Lower leg skin (tissue), 4 donors: Measurements from ENCODE around the gene RCOR1. TPM values are rescaled to one million over a fixed set of nuclear protein-coding genes. Genes with fewer than 3 reads are reported as not detected.
"Not testable (repeated sequence)": the region's sequence is repeated elsewhere in the genome, so short reads cannot be mapped to it uniquely, and the experiment has no call there.

Experiments
- DNase-seq, 2 donors: peaks; one replicate each; pipeline ENCODE4 v3.0.0-alpha.2; 2019; ENCODE audit warnings: low spot score in 2 of 2
- H3K4me3 ChIP-seq: fragments of 200-600 bp; sonication (generic); 2 replicates; pipeline ENCODE4 v1.5.1; 2017; ENCODE audit warnings: mild to moderate bottlenecking, low read depth; ENCODE audit not compliant: poor library complexity, severe bottlenecking
- POLR2A ChIP-seq, 2 donors: fragments of 450-650 bp; IDR thresholded peaks; one replicate each; pipeline ENCODE4 v1.6.1; 2016 to 2017; ENCODE audit warnings: antibody characterized with exemption in 2 of 2, mild to moderate bottlenecking in 1 of 2, moderate library complexity in 1 of 2
- WGBS, 2 donors: methylation state at CpG; one replicate each; pipeline ENCODE4 v1.1.5; 2018; 5-methylcytosine and 5-hydroxymethylcytosine counted together
- intact Hi-C: fragments of 100-400 bp; cut with DNase I; formaldehyde crosslinking; loops from one replicate; pipeline ENCODE4 v1.15.0; 2023; ENCODE audit warnings: low total_unique reads
- total RNA-seq, 4 donors: library from RNA; depleted of rRNA; stranded (reverse); fragments of >200 nt; gene quantifications; one replicate each; pipeline ENCODE4 v1.1.0, GENCODE V29; 2016
- TF ChIP-seq, protein P1 (sequence below), 3 donors: fragments of 450-650 bp; IDR thresholded peaks; one replicate each; pipeline ENCODE4 v1.5.1; 2016; ENCODE audit warnings: antibody characterized with exemption in 3 of 3, mild to moderate bottlenecking in 3 of 3, moderate library complexity in 2 of 3

The RCOR1 gene
- total RNA-seq, 4 donors from 2014 or later, result 20.1 to 25.3 (median 22.9) TPM

DNA sequence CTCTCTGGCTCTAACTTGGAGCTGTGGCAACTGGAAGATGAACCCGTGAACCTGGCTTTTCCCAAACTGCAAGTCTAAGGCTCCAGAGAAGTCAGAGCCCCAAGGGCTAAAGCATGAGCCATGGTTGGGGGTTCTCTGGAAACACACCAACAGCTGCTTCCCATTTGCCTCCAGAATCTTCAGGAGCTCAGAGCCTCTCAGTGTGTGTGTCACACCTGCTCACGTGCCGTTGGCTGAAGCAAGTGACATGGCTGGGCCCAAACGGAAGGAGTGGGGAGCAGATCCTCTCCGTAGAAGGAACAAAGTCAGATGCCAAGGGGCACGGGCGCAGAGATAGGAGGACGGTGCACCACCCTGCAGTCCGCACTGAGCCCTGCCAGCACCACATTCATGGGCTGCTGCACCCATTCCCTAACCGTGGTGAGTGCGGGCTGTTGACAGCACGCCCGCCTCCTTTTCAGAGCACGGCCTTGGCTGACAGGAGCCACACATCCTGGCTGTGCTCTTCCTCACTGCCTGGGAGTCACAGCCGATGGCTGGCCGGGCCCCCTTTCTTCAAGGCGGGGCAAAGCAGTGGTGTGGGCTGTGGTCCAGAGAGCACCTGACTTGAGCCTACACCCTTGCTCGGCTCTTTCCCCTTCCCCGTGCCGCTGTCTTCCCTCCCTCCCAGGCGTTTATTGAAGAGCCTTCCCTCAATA, 168.2 kb downstream of the RCOR1 start:
- intact Hi-C loops, result no loop called here
- TF ChIP-seq POLR2A (IDR thresholded peaks at IDR 0.05), result no peak
- TF ChIP-seq, protein P1, sequence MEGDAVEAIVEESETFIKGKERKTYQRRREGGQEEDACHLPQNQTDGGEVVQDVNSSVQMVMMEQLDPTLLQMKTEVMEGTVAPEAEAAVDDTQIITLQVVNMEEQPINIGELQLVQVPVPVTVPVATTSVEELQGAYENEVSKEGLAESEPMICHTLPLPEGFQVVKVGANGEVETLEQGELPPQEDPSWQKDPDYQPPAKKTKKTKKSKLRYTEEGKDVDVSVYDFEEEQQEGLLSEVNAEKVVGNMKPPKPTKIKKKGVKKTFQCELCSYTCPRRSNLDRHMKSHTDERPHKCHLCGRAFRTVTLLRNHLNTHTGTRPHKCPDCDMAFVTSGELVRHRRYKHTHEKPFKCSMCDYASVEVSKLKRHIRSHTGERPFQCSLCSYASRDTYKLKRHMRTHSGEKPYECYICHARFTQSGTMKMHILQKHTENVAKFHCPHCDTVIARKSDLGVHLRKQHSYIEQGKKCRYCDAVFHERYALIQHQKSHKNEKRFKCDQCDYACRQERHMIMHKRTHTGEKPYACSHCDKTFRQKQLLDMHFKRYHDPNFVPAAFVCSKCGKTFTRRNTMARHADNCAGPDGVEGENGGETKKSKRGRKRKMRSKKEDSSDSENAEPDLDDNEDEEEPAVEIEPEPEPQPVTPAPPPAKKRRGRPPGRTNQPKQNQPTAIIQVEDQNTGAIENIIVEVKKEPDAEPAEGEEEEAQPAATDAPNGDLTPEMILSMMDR (IDR thresholded peaks at IDR 0.05), result no peak
- no peak overlapping the region for H3K4me3 ChIP-seq
- no peak for DNase-seq
- WGBS, 2 donors, result 33 to 37% methylated on average over 21 of the region's 21 CpGs

DNA sequence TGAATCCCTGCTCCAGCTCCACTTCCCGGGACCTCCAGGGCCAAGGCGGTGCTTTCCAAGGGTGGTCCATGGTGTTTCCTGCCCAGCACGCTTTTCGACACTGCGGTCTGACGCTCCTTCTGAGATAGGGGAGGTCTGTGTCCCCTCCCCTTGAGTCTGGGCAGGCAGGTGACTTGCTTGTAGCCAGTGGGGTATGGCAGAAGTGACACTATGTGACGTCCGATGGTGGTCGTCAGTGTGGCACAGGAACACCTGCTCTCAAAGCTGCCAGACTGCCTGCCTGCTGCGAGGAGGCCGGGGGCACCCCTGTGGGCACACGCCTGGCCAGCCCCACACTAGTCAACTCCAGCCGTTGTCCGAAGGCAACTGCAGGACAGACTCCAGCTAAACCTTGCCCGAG, 168.8 kb downstream of the RCOR1 start:
- WGBS, 2 donors, result 61 to 62% methylated on average over 14 to 15 of the region's 15 CpGs
- H3K4me3 ChIP-seq, result no peak overlapping the region
- TF ChIP-seq POLR2A (IDR thresholded peaks at IDR 0.05), result no peak
- TF ChIP-seq, protein P1 (IDR thresholded peaks at IDR 0.05), result no peak
- no peak for DNase-seq
- intact Hi-C loops, result no loop called here

DNA sequence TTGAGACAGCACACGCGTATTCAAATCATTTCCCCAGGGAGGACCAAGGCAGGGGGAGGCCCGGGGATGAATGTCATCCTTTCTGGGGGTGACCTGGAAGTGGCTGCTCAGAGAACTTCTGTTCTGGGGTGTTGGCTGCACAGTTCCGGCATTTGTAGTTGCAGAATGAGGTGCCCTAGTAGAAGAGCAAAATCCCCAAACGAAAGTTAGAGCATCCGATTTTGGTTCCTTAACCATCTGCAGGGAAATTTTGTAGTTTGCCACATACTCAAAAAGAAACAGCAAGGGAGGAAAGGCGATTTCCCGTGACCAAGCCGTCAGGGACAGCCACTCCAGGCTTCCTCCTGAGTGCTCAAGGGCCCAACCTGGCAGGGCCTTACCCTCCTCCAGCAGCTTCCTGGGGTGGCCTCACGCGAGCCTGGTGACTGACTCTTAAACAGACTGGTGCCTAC, 171.8 kb downstream of the RCOR1 start:
- intact Hi-C loops, result no loop called here
- H3K4me3 ChIP-seq, result no peak overlapping the region
- no peak for DNase-seq
- 52 to 69% methylated on average over 11 of the region's 11 CpGs for WGBS, 2 donors
- TF ChIP-seq POLR2A (IDR thresholded peaks at IDR 0.05), result no peak
- TF ChIP-seq, protein P1 (IDR thresholded peaks at IDR 0.05), result no peak

DNA sequence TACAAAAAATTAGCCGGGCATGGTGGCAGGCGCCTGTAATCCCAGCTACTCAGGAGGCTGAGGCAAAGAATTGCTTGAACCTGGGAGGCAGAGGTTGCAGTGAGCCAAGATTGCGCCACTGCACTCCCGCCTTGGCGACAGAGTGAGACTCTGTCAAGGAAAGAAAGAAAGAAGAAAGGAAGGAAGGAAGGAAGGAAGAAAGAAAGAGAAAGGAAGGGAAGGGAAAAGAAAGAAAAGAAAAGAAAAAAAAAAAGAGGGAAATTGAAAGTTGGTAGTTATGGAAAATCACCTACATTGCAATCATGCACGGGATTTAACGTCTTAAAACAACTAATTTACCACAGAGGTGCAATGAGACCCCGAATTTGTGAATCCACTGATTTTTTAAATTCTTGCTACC, 173.3 kb downstream of the RCOR1 start:
- intact Hi-C loops, DNase-seq, H3K4me3 ChIP-seq: not testable (repeated sequence)
- WGBS, 2 donors, result 92 to 95% methylated on average over 7 of the region's 8 CpGs

DNA sequence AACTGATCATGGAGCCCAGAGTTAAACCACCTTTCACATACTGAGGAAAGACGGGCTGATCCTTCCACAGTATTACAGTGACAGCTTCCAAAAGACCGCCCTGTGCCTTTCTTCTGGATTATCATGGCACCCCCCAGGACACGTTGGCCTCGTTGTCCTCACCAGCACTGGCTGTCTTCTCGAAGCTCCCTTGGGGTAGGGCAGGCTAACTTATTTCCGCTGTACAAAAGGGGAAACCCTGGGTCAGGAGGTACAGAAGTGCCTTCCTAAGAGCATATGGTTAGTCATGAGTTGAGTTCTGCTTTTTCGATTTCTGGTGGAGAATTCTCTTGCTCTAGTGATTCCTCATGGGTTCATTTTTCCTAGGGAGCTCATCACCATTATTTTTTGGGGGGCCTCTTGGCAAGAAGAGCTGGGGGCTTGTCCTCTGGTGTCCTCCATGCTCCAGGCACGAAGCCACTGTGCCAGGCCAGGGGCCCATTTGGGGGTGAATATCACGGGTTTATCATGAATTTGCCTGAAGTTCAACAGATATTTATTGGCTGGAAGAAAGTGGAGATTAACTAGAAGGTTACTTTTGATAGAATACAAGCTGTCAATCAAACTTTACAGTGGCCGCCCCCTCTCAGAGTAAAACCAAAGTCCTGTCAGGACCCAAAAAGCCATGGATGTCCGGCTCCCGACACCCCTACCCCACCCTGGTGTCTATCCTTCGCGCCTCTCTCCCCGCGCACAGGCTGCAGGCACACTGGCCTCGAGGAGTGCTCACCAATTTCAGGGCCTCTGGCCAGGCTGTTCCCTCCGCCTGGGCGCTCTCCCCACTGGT, 176.0 kb downstream of the RCOR1 start:
- intact Hi-C loops, result no loop called here
- H3K4me3 ChIP-seq, result no peak overlapping the region
- 90 to 92% methylated on average over 19 of the region's 19 CpGs for WGBS, 2 donors
- TF ChIP-seq, protein P1 (IDR thresholded peaks at IDR 0.05), result no peak
- no peak for TF ChIP-seq POLR2A (IDR thresholded peaks at IDR 0.05)
- DNase-seq, result no peak

DNA sequence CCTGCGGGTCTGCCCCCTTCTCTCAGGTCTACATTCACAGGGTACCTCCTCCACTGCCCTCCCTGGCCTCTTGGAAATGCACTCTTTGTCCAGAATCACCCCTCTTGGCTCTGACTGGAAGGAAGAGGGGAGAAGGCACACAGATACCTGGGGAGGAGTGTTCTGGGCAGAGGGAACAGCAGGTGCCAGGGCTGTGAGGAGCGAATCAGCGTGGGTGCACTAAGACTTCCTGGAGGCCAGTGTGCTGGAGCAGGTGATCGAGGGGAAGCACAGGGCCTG, 176.5 kb downstream of the RCOR1 start:
- no peak for DNase-seq
- intact Hi-C loops, result no loop called here
- H3K4me3 ChIP-seq, result no peak overlapping the region
- 93 to 95% methylated on average over 4 of the region's 4 CpGs for WGBS, 2 donors
- TF ChIP-seq, protein P1 (IDR thresholded peaks at IDR 0.05), result no peak
- TF ChIP-seq POLR2A (IDR thresholded peaks at IDR 0.05), result no peak
